ENCODE measurements around the gene MYOM1. TPM values are rescaled to one million over a fixed set of nuclear protein-coding genes. Genes with fewer than 3 reads are reported as not detected.

The MYOM1 gene
- polyA plus RNA-seq, 4 donors, result 1.5 to 7.9 (median 2.8) TPM

DNA sequence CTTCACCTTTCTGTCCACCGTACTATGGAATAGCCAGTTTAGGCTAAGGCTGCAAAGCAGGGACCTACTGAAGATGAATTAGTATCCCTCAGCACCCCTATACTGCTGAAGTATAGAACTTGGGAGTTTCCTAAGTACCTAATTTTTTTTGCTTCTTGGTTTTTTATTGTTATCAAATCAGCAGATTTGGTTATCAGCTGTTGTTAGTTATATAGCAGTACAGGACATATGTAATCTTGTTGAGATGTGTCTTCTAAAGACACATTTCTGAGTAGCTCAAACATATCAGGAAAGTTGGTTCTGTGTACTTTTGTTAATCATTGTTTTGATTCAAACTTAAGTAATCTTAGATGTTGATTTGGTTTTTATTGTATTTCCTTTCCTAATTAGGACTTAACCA lies 33.1 kb upstream of the MYOM1 start:
- Histone ChIP-seq H3K36me3 (ENCODE audit: control insufficient read depth in 3 of 3, insufficient read depth in 2 of 3, low read depth in 1 of 3, low read length in 3 of 3) (peaks cover 2 to 25% (median 19%) of the 10 kb centered on the region in 3 donors), H3K27me3 (ENCODE audit: control insufficient read depth in 3 of 3, insufficient read depth in 3 of 3, low read length in 3 of 3) (no peaks in the 10 kb centered on the region), H3K4me3 (ENCODE audit: low read depth in 1 of 3, low read length in 3 of 3) (no peak overlapping the region), H3K27ac (ENCODE audit: low read depth in 1 of 3, low read length in 2 of 3) (no peak overlapping the region), H3K9me3 (ENCODE audit: control insufficient read depth in 2 of 2, insufficient read depth in 1 of 2, low read depth in 1 of 2, low read length in 1 of 2) (no peaks in the 10 kb centered on the region), H3K4me1 (ENCODE audit: control insufficient read depth in 3 of 3, insufficient read depth in 2 of 3, low read depth in 1 of 3, low read length in 2 of 3) (peaks cover 2 to 5% (median 3%) of the 10 kb centered on the region in 3 donors)
- no peak for FAIRE-seq
- 68 to 72% (median 69%) methylated on average over 1 of the region's 1 CpG for WGBS, 3 donors
- no peak for DNase-seq

- peaks cover 2 to 7% (median 3%) of the 10 kb centered on the region in 3 donors for H3K4me1 ChIP-seq (ENCODE audit: control insufficient read depth in 3 of 3, insufficient read depth in 2 of 3, low read depth in 1 of 3, low read length in 2 of 3)
These were observed 32.2 kb upstream of the MYOM1 start for GRCh38 chr18:3251963-3252277.

DNA sequence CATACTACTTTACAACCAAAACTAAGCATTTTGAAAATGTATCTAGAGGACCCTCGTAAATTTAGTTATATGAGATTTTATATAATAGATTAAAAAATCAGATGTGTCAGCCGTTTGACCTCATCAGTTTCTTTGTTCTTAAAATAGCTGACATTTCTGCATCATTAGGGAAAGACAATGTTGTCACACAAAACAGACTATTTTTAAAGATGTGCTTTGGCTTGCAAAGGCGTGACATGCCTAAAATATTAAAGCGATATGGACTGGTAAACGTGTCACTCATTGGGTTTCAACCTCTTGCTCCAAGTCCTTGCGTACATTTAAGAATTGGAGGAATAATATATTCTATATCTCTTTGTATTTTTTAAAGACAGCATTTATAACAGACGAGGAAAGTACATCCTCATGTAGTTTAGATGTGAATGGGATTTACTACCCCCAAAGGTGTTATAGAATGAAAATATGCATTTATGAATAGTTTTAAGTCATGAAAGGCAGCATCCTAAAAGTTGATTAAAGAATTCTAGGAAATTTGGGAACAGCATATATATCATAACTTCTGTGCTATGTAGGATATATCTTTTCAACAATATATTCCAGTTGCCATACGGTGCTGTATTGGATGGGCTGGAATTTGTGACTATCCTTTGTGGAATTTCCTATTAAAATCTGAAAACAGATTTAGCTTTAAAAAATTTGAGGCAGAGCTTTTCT lies 31.6 kb upstream of the MYOM1 start:
- no peak overlapping the region for H3K4me3 ChIP-seq (ENCODE audit: low read depth in 1 of 3, low read length in 3 of 3)
- H3K9me3 ChIP-seq (ENCODE audit: control insufficient read depth in 2 of 2, insufficient read depth in 1 of 2, low read depth in 1 of 2, low read length in 1 of 2), result peaks cover 0 to 7% of the 10 kb centered on the region in 2 donors
- H3K27me3 ChIP-seq (ENCODE audit: control insufficient read depth in 3 of 3, insufficient read depth in 3 of 3, low read length in 3 of 3), result no peaks in the 10 kb centered on the region
- H3K4me1 ChIP-seq (ENCODE audit: control insufficient read depth in 3 of 3, insufficient read depth in 2 of 3, low read depth in 1 of 3, low read length in 2 of 3), result peaks cover 2 to 8% (median 8%) of the 10 kb centered on the region in 3 donors
- DNase-seq, result no peak
- peaks cover 2 to 17% (median 14%) of the 10 kb centered on the region in 3 donors for H3K36me3 ChIP-seq (ENCODE audit: control insufficient read depth in 3 of 3, insufficient read depth in 2 of 3, low read depth in 1 of 3, low read length in 3 of 3)
- 66 to 76% (median 68%) methylated on average over 8 of the region's 8 CpGs for WGBS, 3 donors
- FAIRE-seq, result no peak
- no peak overlapping the region for H3K27ac ChIP-seq (ENCODE audit: low read depth in 1 of 3, low read length in 2 of 3)

More at GRCh38 chr18:3251963-3252277, 32.2 kb upstream of the MYOM1 start:
- H3K36me3 ChIP-seq (ENCODE audit: control insufficient read depth in 3 of 3, insufficient read depth in 2 of 3, low read depth in 1 of 3, low read length in 3 of 3), result peaks cover 2 to 21% (median 16%) of the 10 kb centered on the region in 3 donors
- H3K27me3 ChIP-seq (ENCODE audit: control insufficient read depth in 3 of 3, insufficient read depth in 3 of 3, low read length in 3 of 3), result no peaks in the 10 kb centered on the region
- peaks cover 0 to 2% of the 10 kb centered on the region in 2 donors for H3K9me3 ChIP-seq (ENCODE audit: control insufficient read depth in 2 of 2, insufficient read depth in 1 of 2, low read depth in 1 of 2, low read length in 1 of 2)
- WGBS, 3 donors, result 64 to 82% (median 76%) methylated on average over 3 of the region's 3 CpGs
- DNase-seq, result no peak
- H3K27ac ChIP-seq (ENCODE audit: low read depth in 1 of 3, low read length in 2 of 3), result no peak overlapping the region
- no peak overlapping the region for H3K4me3 ChIP-seq (ENCODE audit: low read depth in 1 of 3, low read length in 3 of 3)
- no peak for FAIRE-seq

DNA sequence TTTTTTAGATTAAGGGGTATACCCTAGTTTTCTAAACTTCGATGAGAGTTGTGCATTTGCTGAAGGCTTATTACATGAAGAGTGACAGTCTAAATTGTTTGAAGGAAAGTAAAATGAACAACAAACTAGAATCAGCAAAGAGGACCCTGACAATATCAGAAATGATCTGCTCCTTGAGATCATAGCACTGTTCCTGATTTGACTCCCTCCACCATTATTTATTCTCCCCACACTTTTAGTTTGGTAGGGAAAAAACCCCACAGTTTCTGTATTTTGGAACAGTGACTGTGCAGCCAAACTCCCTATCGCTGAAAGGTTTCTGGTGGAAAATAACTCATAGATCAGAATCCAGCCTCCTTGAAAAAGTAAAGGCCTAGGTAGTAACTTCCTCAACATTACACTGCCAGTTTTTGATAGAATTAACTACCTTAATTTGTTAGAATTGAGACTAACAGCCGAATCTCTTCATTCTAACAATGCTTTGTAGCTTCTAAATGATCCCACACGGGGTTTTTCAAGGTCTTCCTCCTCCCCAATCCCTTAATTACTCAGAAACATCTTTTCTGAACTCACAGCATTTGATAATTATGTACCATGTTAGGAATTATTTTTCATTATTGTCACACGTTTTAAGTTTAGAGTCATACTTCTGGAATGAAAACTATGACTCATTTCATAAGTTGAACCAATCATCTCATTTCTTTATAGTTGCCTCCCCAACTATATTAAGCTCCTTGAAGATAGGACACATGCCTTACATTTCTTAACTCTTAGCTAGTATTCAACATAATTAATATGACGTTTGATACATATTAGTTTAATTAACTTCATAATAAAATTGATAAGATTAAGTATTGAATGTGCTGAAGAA lies 30.7 kb upstream of the MYOM1 start:
- no peaks in the 10 kb centered on the region for H3K27me3 ChIP-seq (ENCODE audit: control insufficient read depth in 3 of 3, insufficient read depth in 3 of 3, low read length in 3 of 3)
- peaks cover 2 to 14% (median 12%) of the 10 kb centered on the region in 3 donors for H3K36me3 ChIP-seq (ENCODE audit: control insufficient read depth in 3 of 3, insufficient read depth in 2 of 3, low read depth in 1 of 3, low read length in 3 of 3)
- H3K4me1 ChIP-seq (ENCODE audit: control insufficient read depth in 3 of 3, insufficient read depth in 2 of 3, low read depth in 1 of 3, low read length in 2 of 3), result peaks cover 2 to 12% (median 8%) of the 10 kb centered on the region in 3 donors
- no peak for FAIRE-seq
- H3K27ac ChIP-seq (ENCODE audit: low read depth in 1 of 3, low read length in 2 of 3), result peak overlapping the region in 2 of 3 donors; percentile 8 to 82
- DNase-seq, result peak in 1 of 2 donors; percentile 41
- no peak overlapping the region for H3K4me3 ChIP-seq (ENCODE audit: low read depth in 1 of 3, low read length in 3 of 3)
- 24 to 30% (median 27%) methylated on average over 6 of the region's 6 CpGs for WGBS, 3 donors
- peaks cover 0 to 7% of the 10 kb centered on the region in 2 donors for H3K9me3 ChIP-seq (ENCODE audit: control insufficient read depth in 2 of 2, insufficient read depth in 1 of 2, low read depth in 1 of 2, low read length in 1 of 2)

GRCh38 chr18:3248658-3249359 lies 29.0 kb upstream of the MYOM1 start:
- peaks cover 2 to 15% (median 8%) of the 10 kb centered on the region in 3 donors for H3K4me1 ChIP-seq (ENCODE audit: control insufficient read depth in 3 of 3, insufficient read depth in 2 of 3, low read depth in 1 of 3, low read length in 2 of 3)
- no peak for FAIRE-seq
- peaks cover 0 to 7% of the 10 kb centered on the region in 2 donors for H3K9me3 ChIP-seq (ENCODE audit: control insufficient read depth in 2 of 2, insufficient read depth in 1 of 2, low read depth in 1 of 2, low read length in 1 of 2)
- peaks cover 2 to 7% (median 2%) of the 10 kb centered on the region in 3 donors for H3K36me3 ChIP-seq (ENCODE audit: control insufficient read depth in 3 of 3, insufficient read depth in 2 of 3, low read depth in 1 of 3, low read length in 3 of 3)
- peak overlapping the region; percentile 94 to 100 (median 99) for H3K27ac ChIP-seq (ENCODE audit: low read depth in 1 of 3, low read length in 2 of 3)
- H3K27me3 ChIP-seq (ENCODE audit: control insufficient read depth in 3 of 3, insufficient read depth in 3 of 3, low read length in 3 of 3), result no peaks in the 10 kb centered on the region
- DNase-seq, result peak; percentile 85 to 92
- H3K4me3 ChIP-seq (ENCODE audit: low read depth in 1 of 3, low read length in 3 of 3), result peak overlapping the region; percentile 56 to 83 (median 80)
- 5 to 6% (median 5%) methylated on average over 9 of the region's 9 CpGs for WGBS, 3 donors

DNA sequence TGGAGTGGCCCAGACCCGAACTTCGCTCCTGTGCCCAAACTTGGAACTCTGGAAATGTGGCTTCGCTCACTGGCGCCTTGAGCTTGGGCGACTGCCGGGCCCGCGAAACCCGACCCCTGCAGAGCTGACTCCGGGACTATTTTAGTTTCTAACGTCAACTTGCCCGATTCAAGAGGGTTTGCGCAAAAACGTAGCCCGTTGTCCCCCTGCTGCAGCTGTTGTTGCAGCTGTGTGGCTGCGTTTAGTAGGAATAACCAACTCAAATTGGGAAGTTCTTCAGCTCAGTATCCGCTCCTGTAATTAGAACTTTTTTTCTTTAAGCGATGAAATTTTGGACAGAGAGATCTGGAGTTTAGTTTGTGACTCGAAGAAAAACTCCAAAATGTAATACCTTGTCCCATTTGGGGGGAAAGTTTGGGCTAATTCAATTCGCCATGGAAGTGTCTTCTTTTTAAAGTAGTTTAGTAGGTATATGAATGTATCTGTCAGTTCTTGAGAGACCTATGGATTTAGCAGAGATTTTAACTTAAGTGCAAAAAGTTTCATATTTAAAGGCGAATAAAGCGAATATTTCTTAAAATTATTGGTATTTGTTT lies 28.4 kb upstream of the MYOM1 start:
- Histone ChIP-seq H3K36me3 (ENCODE audit: control insufficient read depth in 3 of 3, insufficient read depth in 2 of 3, low read depth in 1 of 3, low read length in 3 of 3) (peaks cover 0 to 5% (median 1%) of the 10 kb centered on the region in 3 donors), H3K4me1 (ENCODE audit: control insufficient read depth in 3 of 3, insufficient read depth in 2 of 3, low read depth in 1 of 3, low read length in 2 of 3) (peaks cover 2 to 15% (median 8%) of the 10 kb centered on the region in 3 donors), H3K9me3 (ENCODE audit: control insufficient read depth in 2 of 2, insufficient read depth in 1 of 2, low read depth in 1 of 2, low read length in 1 of 2) (peaks cover 0 to 7% of the 10 kb centered on the region in 2 donors), H3K27ac (ENCODE audit: low read depth in 1 of 3, low read length in 2 of 3) (peak overlapping the region; percentile 94 to 100 (median 99)), H3K4me3 (ENCODE audit: low read depth in 1 of 3, low read length in 3 of 3) (peak overlapping the region; percentile 80 to 100 (median 83)), H3K27me3 (ENCODE audit: control insufficient read depth in 3 of 3, insufficient read depth in 3 of 3, low read length in 3 of 3) (no peaks in the 10 kb centered on the region)
- FAIRE-seq (no peak), DNase-seq (no peak)
- WGBS, 3 donors, result 0% methylated on average over 22 of the region's 22 CpGs

- 0% methylated on average over 65 of the region's 65 CpGs for WGBS, 3 donors
- H3K27me3 ChIP-seq (ENCODE audit: control insufficient read depth in 3 of 3, insufficient read depth in 3 of 3, low read length in 3 of 3), result no peaks in the 10 kb centered on the region
- peaks cover 0 to 5% (median 0%) of the 10 kb centered on the region in 3 donors for H3K36me3 ChIP-seq (ENCODE audit: control insufficient read depth in 3 of 3, insufficient read depth in 2 of 3, low read depth in 1 of 3, low read length in 3 of 3)
- H3K9me3 ChIP-seq (ENCODE audit: control insufficient read depth in 2 of 2, insufficient read depth in 1 of 2, low read depth in 1 of 2, low read length in 1 of 2), result peaks cover 0 to 8% of the 10 kb centered on the region in 2 donors
- peak within 1 kb of the TSS; percentile 94 to 100 (median 99) for H3K27ac ChIP-seq (ENCODE audit: low read depth in 1 of 3, low read length in 2 of 3)
- peaks cover 2 to 15% (median 8%) of the 10 kb centered on the region in 3 donors for H3K4me1 ChIP-seq (ENCODE audit: control insufficient read depth in 3 of 3, insufficient read depth in 2 of 3, low read depth in 1 of 3, low read length in 2 of 3)
- FAIRE-seq (no peak), DNase-seq (peak; percentile 98 to 99)
- peak within 1 kb of the TSS; percentile 80 to 100 (median 83) for H3K4me3 ChIP-seq (ENCODE audit: low read depth in 1 of 3, low read length in 3 of 3)
These were observed 27.7 kb upstream of the MYOM1 start, which contains the start of gene MYL12A for GRCh38 chr18:3247240-3248061. TSS of gene MYL12A (plus strand) at chr18:3247801. CDS start at chr18:3253248, 5,447 bp downstream.
